ENCODE data around the gene MAP3K9. TPM values are rescaled to one million over a fixed set of nuclear protein-coding genes. Genes with fewer than 3 reads are reported as not detected.

MAP3K9 gene
- total RNA-seq, 1 donor from 2014 or later: 4.2 TPM

GRCh38 chr14:70701610-70702009 is 107.7 kb downstream of the MAP3K9 start:
- intact Hi-C loops (cut with micrococcal nuclease): no loop called here
- Mint-ChIP-seq H3K4me1 (no peaks in the 10 kb centered on the region), H3K4me3 (no peak overlapping the region), H3K27ac (no peak overlapping the region), H3K36me3 (ENCODE audit: low read depth) (no peaks in the 10 kb centered on the region), H3K9me3 (no peaks in the 10 kb centered on the region), H3K27me3 (peaks cover 7% of the 10 kb centered on the region)
- no peak for DNase-seq

- H3K4me1 Mint-ChIP-seq: no peaks in the 10 kb centered on the region
- H3K4me3 Mint-ChIP-seq: no peak overlapping the region
- no peaks in the 10 kb centered on the region for H3K9me3 Mint-ChIP-seq
- peaks cover 7% of the 10 kb centered on the region for H3K27me3 Mint-ChIP-seq
- H3K27ac Mint-ChIP-seq: no peak overlapping the region
- intact Hi-C loops (cut with micrococcal nuclease): no loop called here
- H3K36me3 Mint-ChIP-seq (ENCODE audit: low read depth): no peaks in the 10 kb centered on the region
- DNase-seq: no peak
These were observed 108.2 kb downstream of the MAP3K9 start for GRCh38 chr14:70700955-70701585.

GRCh38 chr14:70699646-70700045 is 109.7 kb downstream of the MAP3K9 start:
- intact Hi-C loops (cut with micrococcal nuclease): no loop called here
- H3K4me3 Mint-ChIP-seq: no peak overlapping the region

GRCh38 chr14:70698288-70698687 is 111.0 kb downstream of the MAP3K9 start:
- intact Hi-C loops (cut with micrococcal nuclease): no loop called here
- no peaks in the 10 kb centered on the region for H3K9me3 Mint-ChIP-seq
- no peak for DNase-seq
- H3K4me1 Mint-ChIP-seq: no peaks in the 10 kb centered on the region
- no peaks in the 10 kb centered on the region for H3K27me3 Mint-ChIP-seq
- H3K4me3 Mint-ChIP-seq: no peak overlapping the region
- H3K27ac Mint-ChIP-seq: no peak overlapping the region
- H3K36me3 Mint-ChIP-seq (ENCODE audit: low read depth): no peaks in the 10 kb centered on the region

More at GRCh38 chr14:70699646-70700045, 109.7 kb downstream of the MAP3K9 start:
- no peaks in the 10 kb centered on the region for H3K27me3 Mint-ChIP-seq
- no peaks in the 10 kb centered on the region for H3K9me3 Mint-ChIP-seq
- H3K4me1 Mint-ChIP-seq: no peaks in the 10 kb centered on the region
- no peak overlapping the region for H3K27ac Mint-ChIP-seq
- DNase-seq: no peak
- H3K36me3 Mint-ChIP-seq (ENCODE audit: low read depth): no peaks in the 10 kb centered on the region

- no peak for DNase-seq
- no peaks in the 10 kb centered on the region for H3K27me3 Mint-ChIP-seq
- intact Hi-C loops (cut with micrococcal nuclease): no loop called here
- H3K9me3 Mint-ChIP-seq: no peaks in the 10 kb centered on the region
- H3K4me1 Mint-ChIP-seq: no peaks in the 10 kb centered on the region
- H3K36me3 Mint-ChIP-seq (ENCODE audit: low read depth): no peaks in the 10 kb centered on the region
- H3K27ac Mint-ChIP-seq: no peak overlapping the region
- no peak overlapping the region for H3K4me3 Mint-ChIP-seq
These were observed 111.6 kb downstream of the MAP3K9 start for GRCh38 chr14:70697701-70698100.

- no peaks in the 10 kb centered on the region for H3K4me1 Mint-ChIP-seq
- H3K9me3 Mint-ChIP-seq: no peaks in the 10 kb centered on the region
- H3K36me3 Mint-ChIP-seq (ENCODE audit: low read depth): no peaks in the 10 kb centered on the region
- H3K4me3 Mint-ChIP-seq: no peak overlapping the region
- intact Hi-C loops (cut with micrococcal nuclease): no loop called here
- no peak overlapping the region for H3K27ac Mint-ChIP-seq
- no peaks in the 10 kb centered on the region for H3K27me3 Mint-ChIP-seq
- DNase-seq: no peak
These were observed 113.3 kb downstream of the MAP3K9 start for GRCh38 chr14:70696026-70696425.

- DNase-seq: no peak
- no peak overlapping the region for H3K4me3 Mint-ChIP-seq
- no peaks in the 10 kb centered on the region for H3K9me3 Mint-ChIP-seq
- no peak overlapping the region for H3K27ac Mint-ChIP-seq
- H3K4me1 Mint-ChIP-seq: no peaks in the 10 kb centered on the region
- H3K36me3 Mint-ChIP-seq (ENCODE audit: low read depth): no peaks in the 10 kb centered on the region
- intact Hi-C loops (cut with micrococcal nuclease): no loop called here
- no peaks in the 10 kb centered on the region for H3K27me3 Mint-ChIP-seq
These were observed 117.1 kb downstream of the MAP3K9 start for GRCh38 chr14:70692210-70692609.

GRCh38 chr14:70685474-70686197 is 123.7 kb downstream of the MAP3K9 start:
- Mint-ChIP-seq H3K4me3 (no peak overlapping the region), H3K36me3 (ENCODE audit: low read depth) (no peaks in the 10 kb centered on the region), H3K9me3 (no peaks in the 10 kb centered on the region), H3K4me1 (no peaks in the 10 kb centered on the region), H3K27ac (no peak overlapping the region), H3K27me3 (peaks cover 1% of the 10 kb centered on the region)
- DNase-seq: no peak
- intact Hi-C loops (cut with micrococcal nuclease): no loop called here

GRCh38 chr14:70683983-70684382 is 125.3 kb downstream of the MAP3K9 start:
- intact Hi-C loops (cut with micrococcal nuclease): no loop called here
- Mint-ChIP-seq H3K36me3 (ENCODE audit: low read depth) (no peaks in the 10 kb centered on the region), H3K4me1 (no peaks in the 10 kb centered on the region), H3K4me3 (no peak overlapping the region), H3K27me3 (peaks cover 1% of the 10 kb centered on the region), H3K27ac (no peak overlapping the region), H3K9me3 (no peaks in the 10 kb centered on the region)
- no peak for DNase-seq

GRCh38 chr14:70680748-70681147 is 128.6 kb downstream of the MAP3K9 start:
- intact Hi-C loops (cut with micrococcal nuclease): no loop called here
- H3K4me3 Mint-ChIP-seq: no peak overlapping the region
- no peak overlapping the region for H3K27ac Mint-ChIP-seq
- H3K4me1 Mint-ChIP-seq: no peaks in the 10 kb centered on the region
- H3K9me3 Mint-ChIP-seq: no peaks in the 10 kb centered on the region
- H3K27me3 Mint-ChIP-seq: no peaks in the 10 kb centered on the region
- DNase-seq: no peak
- peaks cover 4% of the 10 kb centered on the region for H3K36me3 Mint-ChIP-seq (ENCODE audit: low read depth)

- DNase-seq: no peak
- Mint-ChIP-seq H3K27me3 (no peaks in the 10 kb centered on the region), H3K27ac (no peak overlapping the region), H3K36me3 (ENCODE audit: low read depth) (peaks cover 6% of the 10 kb centered on the region), H3K4me1 (no peaks in the 10 kb centered on the region), H3K4me3 (no peak overlapping the region), H3K9me3 (no peaks in the 10 kb centered on the region)
- intact Hi-C loops (cut with micrococcal nuclease): no loop called here
These were observed 132.0 kb downstream of the MAP3K9 start for GRCh38 chr14:70677341-70677740.

Other genes with a start within 250 kb of the MAP3K9 start
- gene MED6, start 208.9 kb downstream of the MAP3K9 start, total RNA-seq: 57.0 and 59.7 TPM in 2 replicates
- 4.8 and 5.8 TPM in 2 replicates for gene TTC9, start 167.6 kb downstream of the MAP3K9 start, total RNA-seq
- gene PCNX1, start 97.9 kb upstream of the MAP3K9 start, total RNA-seq: 45.5 and 56.0 TPM in 2 replicates

All from activated CD4-positive, alpha-beta T cell treated with anti-CD3 and anti-CD28 coated beads, Interleukin-2, amount 10 ng/mL, durations not matched to agents 24 days and 14 days (primary cell).